Thyroid gland (tissue), 4 donors: ENCODE data around the gene EPM2AIP1.

ENCODE experiments used
- CTCF ChIP-seq, 6 experiments: fragments of 200-600 bp in 3 of 6; fragments of 450-650 bp in 3 of 6; sonication (generic) in 3 of 6; IDR thresholded peaks; one replicate each; pipeline ENCODE4 v1.5.1; 2016 to 2019; ENCODE audit warnings: antibody characterized with exemption in 6 of 6, mild to moderate bottlenecking in 2 of 6, inconsistent platforms in 1 of 6, moderate library complexity in 1 of 6
- POLR2A ChIP-seq, 2 donors: fragments of 450-650 bp; IDR thresholded peaks; one replicate each; pipeline ENCODE4 v1.6.1; 2017; ENCODE audit warnings: antibody characterized with exemption in 2 of 2, mild to moderate bottlenecking in 2 of 2, moderate library complexity in 1 of 2

DNA sequence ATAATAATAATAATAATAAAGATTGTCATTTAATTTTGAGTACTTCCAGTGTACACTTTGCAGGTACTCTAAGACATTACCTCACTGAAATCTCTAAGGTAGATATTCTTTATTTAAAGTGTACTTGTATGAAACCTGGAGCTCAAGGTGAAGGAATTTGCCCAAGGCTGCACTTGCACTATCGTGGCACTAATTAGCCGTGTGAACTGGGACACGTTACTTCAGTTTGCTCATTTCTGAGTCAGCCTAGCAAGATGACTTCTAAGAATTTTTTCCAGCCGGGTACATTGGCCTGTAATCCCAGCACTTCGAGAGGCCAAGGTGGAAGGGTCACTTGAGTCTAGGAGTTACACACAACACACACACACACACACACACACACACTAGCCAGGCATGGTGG lies 33.9 kb upstream of the EPM2AIP1 start:
- TF ChIP-seq CTCF (IDR thresholded peaks at IDR 0.05) (no peak), POLR2A (IDR thresholded peaks at IDR 0.05) (no peak)
